Nephron progenitor cell (in vitro differentiated cells): ENCODE results near the gene YPEL5.
"Not testable (repeated sequence)": the region's sequence is repeated elsewhere in the genome, so short reads cannot be mapped to it uniquely, and the experiment has no call there.

Source experiments
- DNase-seq: peaks from one replicate; pipeline ENCODE4 v3.0.0; 2021
- H3K27ac Mint-ChIP-seq: 2 replicates; pipeline ENCODE4 v1.8.0; 2021; ENCODE audit warnings: mild to moderate bottlenecking, moderate library complexity, mixed read lengths
- H3K27me3 Mint-ChIP-seq: 2 replicates; pipeline ENCODE4 v1.8.0; 2021; ENCODE audit warnings: mild to moderate bottlenecking, low read depth, mixed read lengths; ENCODE audit not compliant: poor library complexity
- H3K36me3 Mint-ChIP-seq: 2 replicates; pipeline ENCODE4 v1.8.0; 2021; ENCODE audit warnings: low read depth, mixed read lengths
- H3K4me1 Mint-ChIP-seq: 2 replicates; pipeline ENCODE4 v1.8.0; 2021; ENCODE audit warnings: mixed read lengths
- H3K4me3 Mint-ChIP-seq: 2 replicates; pipeline ENCODE4 v1.8.0; 2021; ENCODE audit warnings: mild to moderate bottlenecking, moderate library complexity, mixed read lengths
- H3K9me3 Mint-ChIP-seq: 2 replicates; pipeline ENCODE4 v1.8.0; 2021; ENCODE audit warnings: mild to moderate bottlenecking, moderate library complexity, mixed read lengths
- CTCF ChIP-seq: fragments of 200-600 bp; sonication (generic); IDR thresholded peaks from 2 replicates; pipeline ENCODE4 v1.5.0; 2021; ENCODE audit warnings: antibody characterized with exemption

YPEL5 gene

GRCh38 chr2:30141136-30141535 lies 5.7 kb upstream of the YPEL5 start:
- H3K9me3 Mint-ChIP-seq, result no peaks in the 10 kb centered on the region
- peaks cover 27% of the 10 kb centered on the region for H3K27me3 Mint-ChIP-seq
- no peak for TF ChIP-seq CTCF
- no peak overlapping the region for H3K27ac Mint-ChIP-seq
- H3K4me1 Mint-ChIP-seq, result peaks cover 6% of the 10 kb centered on the region
- DNase-seq, result no peak
- no peak overlapping the region for H3K4me3 Mint-ChIP-seq
- H3K36me3 Mint-ChIP-seq, result no peaks in the 10 kb centered on the region

GRCh38 chr2:30144260-30144659 lies 2.5 kb upstream of the YPEL5 start:
- TF ChIP-seq CTCF, result no peak
- no peak for DNase-seq

GRCh38 chr2:30144951-30145350 lies 1.9 kb upstream of the YPEL5 start:
- H3K9me3 Mint-ChIP-seq, H3K27ac Mint-ChIP-seq, H3K36me3 Mint-ChIP-seq, H3K4me3 Mint-ChIP-seq, DNase-seq: not testable (repeated sequence)
- Mint-ChIP-seq H3K4me1 (peaks cover 28% of the 10 kb centered on the region), H3K27me3 (peaks cover 30% of the 10 kb centered on the region)

More at GRCh38 chr2:30144260-30144659, 2.5 kb upstream of the YPEL5 start:
- no peaks in the 10 kb centered on the region for H3K36me3 Mint-ChIP-seq
- H3K4me1 Mint-ChIP-seq, result peaks cover 21% of the 10 kb centered on the region
- no peak overlapping the region for H3K27ac Mint-ChIP-seq
- no peaks in the 10 kb centered on the region for H3K9me3 Mint-ChIP-seq
- no peak overlapping the region for H3K4me3 Mint-ChIP-seq
- peaks cover 30% of the 10 kb centered on the region for H3K27me3 Mint-ChIP-seq

- DNase-seq, result no peak
- Mint-ChIP-seq H3K36me3 (no peaks in the 10 kb centered on the region), H3K4me3 (peak overlapping the region; percentile 79), H3K4me1 (peaks cover 37% of the 10 kb centered on the region), H3K9me3 (no peaks in the 10 kb centered on the region), H3K27ac (peak overlapping the region; percentile 40), H3K27me3 (peaks cover 30% of the 10 kb centered on the region)
- no peak for TF ChIP-seq CTCF
These were observed 926 bp upstream of the YPEL5 start for GRCh38 chr2:30145826-30146336.

- Mint-ChIP-seq H3K4me1 (peaks cover 40% of the 10 kb centered on the region), H3K27me3 (peaks cover 26% of the 10 kb centered on the region), H3K27ac (no peak overlapping the region), H3K9me3 (no peaks in the 10 kb centered on the region), H3K36me3 (peaks cover 7% of the 10 kb centered on the region), H3K4me3 (peak overlapping the region; percentile 90)
- peak; percentile 58 for DNase-seq
- no peak for TF ChIP-seq CTCF
These were observed 448 bp downstream of the YPEL5 start for GRCh38 chr2:30147196-30147714.

GRCh38 chr2:30147715-30148610 lies 1.2 kb downstream of the YPEL5 start:
- Mint-ChIP-seq H3K4me3 (peak overlapping the region; percentile 90), H3K9me3 (no peaks in the 10 kb centered on the region), H3K27me3 (peaks cover 26% of the 10 kb centered on the region), H3K36me3 (peaks cover 11% of the 10 kb centered on the region), H3K27ac (no peak overlapping the region), H3K4me1 (peaks cover 40% of the 10 kb centered on the region)
- peak; percentile 89 for DNase-seq
- TF ChIP-seq CTCF, result no peak
